Raji (cell line): ENCODE data around the gene PGM1.

Experiments used
- POLR2A ChIP-seq: IDR thresholded peaks from 2 replicates; pipeline ENCODE4 v1.6.1; 2011; ENCODE audit warnings: low read depth, low read length, control low read depth; ENCODE audit not compliant: insufficient read depth

The PGM1 gene

DNA sequence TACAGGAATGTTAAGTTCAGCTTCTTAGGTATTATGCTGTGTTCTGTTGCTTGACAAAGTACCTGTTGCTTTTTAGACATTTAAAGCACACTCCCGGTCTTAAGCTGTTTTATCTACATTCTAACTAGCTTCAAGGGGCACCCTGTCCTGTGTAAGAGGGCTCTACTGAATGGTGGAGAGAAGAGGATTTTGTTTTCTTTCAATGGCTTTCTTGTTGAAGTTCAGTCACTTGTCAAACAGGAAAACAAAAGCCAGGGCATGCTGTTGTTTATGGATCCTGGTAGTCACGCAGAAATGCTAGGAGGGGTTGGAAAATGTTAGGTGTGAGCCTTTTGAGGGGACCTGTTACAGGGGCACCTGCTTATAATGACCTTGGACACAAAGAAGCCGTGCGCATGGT, 30.7 kb downstream of the PGM1 start:
- no peak for TF ChIP-seq POLR2A

- no peak for TF ChIP-seq POLR2A
These were observed 31.7 kb downstream of the PGM1 start for GRCh38 chr1:63624911-63625310.

- no peak for TF ChIP-seq POLR2A
These were observed 33.0 kb downstream of the PGM1 start for GRCh38 chr1:63626222-63626621.

DNA sequence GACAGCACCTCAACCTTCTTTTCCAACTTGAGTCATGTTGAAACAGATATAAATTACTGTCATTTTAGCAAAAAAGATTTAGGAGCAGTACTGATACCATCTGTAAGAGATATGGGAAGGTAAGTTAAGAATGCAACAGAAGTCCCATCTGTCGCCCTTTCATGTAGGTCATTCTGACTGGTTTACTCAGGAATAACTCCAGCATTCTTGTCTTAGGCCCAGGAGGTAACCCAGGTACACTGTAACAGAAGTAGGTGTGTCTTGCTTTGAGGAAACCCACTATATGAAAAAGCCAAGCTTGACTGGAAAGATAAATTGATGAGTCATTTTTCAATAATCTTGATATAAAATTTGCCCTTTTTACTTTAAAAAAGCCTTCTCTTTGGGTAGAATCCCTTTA, 35.4 kb downstream of the PGM1 start:
- TF ChIP-seq POLR2A = no peak

- TF ChIP-seq POLR2A = no peak
These were observed 37.0 kb downstream of the PGM1 start for GRCh38 chr1:63630238-63630637.

DNA sequence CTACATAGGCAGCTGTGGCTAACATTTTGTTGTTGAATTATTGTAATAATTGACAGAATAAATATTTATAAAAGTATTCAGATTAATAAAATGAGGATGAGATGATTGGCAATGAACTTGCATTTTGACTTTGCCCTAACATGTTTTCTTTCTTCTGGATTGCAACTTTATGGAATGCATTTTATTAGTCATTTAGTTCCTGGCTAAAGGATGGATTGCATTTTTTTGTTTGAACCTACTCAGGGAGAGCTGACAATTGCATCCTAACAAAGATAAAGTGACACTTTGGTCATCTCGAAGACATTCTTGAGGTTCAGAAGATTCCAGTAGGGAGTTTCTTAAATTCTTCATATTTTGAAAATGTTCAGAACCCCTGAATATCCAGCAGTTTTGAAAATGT, 37.5 kb downstream of the PGM1 start:
- no peak for TF ChIP-seq POLR2A

- TF ChIP-seq POLR2A = no peak
These were observed 38.9 kb downstream of the PGM1 start for GRCh38 chr1:63632110-63632509.

DNA sequence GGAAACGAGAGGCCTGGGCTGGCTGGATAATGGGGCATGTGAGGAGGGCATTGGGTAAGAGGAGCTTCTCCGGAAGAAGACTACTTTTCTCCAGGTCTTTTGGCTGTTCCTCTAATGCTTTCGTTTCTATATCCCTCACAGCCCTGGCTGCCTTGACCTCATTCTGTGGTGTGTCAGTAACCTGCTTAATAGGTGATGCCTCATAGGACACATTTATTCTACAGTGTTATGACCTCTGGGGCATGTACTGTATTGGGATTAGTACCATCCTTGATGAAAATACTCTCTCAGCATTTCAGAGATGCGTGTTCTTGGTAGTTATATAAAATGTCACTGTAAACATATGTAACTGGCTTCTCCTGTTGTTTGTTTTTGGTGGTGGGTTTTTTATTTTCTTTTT, 40.1 kb downstream of the PGM1 start:
- TF ChIP-seq POLR2A = no peak

- no peak for TF ChIP-seq POLR2A
These were observed 41.3 kb downstream of the PGM1 start for GRCh38 chr1:63634471-63634870.

DNA sequence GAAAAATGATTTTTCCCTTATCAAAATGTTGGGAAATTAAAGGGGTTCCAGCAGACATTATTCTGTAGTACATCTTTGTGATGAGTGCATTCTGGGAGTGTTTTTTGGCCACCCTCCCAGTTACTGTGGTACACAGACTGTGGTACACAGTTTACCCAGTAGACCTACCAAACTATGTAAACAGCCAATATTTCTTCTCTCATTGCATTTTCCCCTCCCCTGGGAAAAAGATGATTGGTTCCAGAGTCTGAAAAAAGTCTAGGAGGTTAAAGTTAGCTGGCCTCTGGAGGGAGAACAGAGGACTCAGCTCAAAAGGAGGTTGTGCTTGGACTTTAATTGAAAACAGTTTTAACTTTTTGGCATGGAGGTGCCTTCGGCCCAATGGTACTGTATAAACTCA, 42.5 kb downstream of the PGM1 start:
- TF ChIP-seq POLR2A = no peak

- TF ChIP-seq POLR2A = no peak
These were observed 43.2 kb downstream of the PGM1 start for GRCh38 chr1:63636192-63637105.

DNA sequence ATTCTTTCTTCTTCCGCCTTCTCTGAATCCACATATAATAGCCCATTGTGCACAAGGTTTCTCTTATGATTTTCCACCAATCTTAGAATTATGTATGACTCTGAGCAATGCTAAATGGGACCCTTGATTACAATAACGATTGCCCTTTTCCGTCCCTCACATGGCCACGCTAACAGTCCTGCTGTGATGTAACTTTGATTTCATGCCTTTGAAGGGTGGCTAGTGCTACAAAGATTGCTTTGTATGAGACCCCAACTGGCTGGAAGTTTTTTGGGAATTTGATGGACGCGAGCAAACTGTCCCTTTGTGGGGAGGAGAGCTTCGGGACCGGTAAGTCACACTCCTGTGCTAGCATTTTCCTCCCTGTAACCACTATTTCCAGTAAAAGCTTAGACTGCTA, 45.3 kb downstream of the PGM1 start:
- TF ChIP-seq POLR2A = no peak

DNA sequence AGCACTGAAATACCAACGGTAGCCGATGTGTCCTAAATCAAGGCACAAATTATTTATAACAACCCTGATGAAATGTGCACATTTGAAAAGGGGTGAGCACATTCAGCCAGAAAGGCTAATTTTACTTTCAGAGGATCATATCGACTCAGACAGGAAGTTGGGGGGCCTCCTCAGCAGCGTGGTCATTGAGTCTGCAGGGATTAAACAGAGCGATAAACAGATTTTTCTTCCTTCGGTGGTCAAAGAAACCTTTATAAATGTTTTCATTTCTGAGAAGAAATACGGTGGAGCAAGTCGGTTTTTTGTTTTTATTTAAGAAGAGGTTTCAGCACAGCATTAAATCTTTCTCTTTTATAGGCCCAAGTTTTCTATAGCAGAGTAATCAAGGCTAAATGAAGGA, 45.7 kb downstream of the PGM1 start:
- TF ChIP-seq POLR2A = no peak

DNA sequence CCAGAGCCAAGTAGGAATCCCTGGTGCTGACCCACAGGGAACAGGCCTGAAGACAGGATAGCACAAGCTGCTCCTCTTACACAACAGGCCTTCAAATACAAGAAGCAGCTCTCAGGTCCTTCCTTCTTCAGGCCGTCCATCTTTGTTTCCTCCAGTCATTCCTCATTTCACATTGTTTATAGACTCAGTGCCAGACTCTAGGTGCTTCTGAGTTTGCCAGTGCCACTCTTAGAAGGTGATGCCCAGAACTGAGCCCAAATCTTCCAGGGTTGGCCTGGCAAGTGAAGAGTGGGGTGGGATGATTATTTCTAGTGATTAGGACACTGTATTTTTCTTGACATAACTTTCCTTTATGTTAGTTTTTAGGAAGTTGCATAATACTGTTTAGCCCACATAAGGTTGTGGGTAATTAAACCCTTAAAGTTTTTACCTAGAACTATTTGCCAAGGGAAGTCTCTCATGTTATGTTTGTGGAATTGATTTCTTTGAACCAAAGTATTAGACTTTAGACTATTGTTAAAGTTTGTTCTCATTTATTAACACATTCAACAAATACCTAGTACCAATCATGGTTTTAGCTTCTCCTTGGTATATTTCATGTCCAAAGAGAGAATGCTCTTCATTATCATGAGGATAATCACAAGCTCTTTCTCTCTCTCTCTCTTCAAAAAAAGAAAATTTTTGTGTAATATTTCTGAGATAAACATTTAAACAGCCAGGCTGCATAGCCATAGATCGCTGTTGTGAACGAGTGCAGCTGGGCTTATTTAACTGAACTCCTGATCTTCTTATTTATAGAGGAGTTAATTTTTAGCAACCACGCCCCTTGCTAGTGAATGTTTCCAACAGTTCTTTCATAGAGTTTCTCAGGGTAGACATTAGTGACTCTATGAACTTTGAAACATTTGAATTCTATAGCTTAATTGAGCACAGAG, 47.7 kb downstream of the PGM1 start:
- no peak for TF ChIP-seq POLR2A

DNA sequence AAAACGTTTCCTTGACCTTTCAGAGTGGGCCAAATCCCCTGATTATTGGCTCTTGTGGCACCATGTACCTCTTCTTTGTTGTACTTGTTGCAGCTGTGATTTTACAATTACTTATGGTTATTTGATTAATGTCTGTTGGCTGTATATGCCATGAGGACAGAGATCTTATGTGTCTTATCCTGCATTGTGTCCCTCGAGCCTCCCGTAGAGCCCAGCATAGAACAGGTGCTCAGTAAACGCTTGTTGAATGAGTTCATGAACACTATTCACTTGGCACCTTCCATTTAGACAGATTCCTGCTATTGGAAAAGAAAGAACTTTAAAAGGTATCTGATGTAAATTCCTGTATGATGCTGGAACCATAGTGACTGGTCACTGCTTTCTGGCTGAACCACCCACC, 48.4 kb downstream of the PGM1 start:
- no peak for TF ChIP-seq POLR2A

- TF ChIP-seq POLR2A = no peak
These were observed 49.7 kb downstream of the PGM1 start for GRCh38 chr1:63642901-63643300.
